Kidney tubule cell (primary cell): Measurements from ENCODE around the gene MACF1.
"Not testable (repeated sequence)": the region's sequence is repeated elsewhere in the genome, so short reads cannot be mapped to it uniquely, and the experiment has no call there.

ENCODE experiments used
- DNase-seq: peaks from one replicate; pipeline ENCODE4 v3.0.0-alpha.2; 2018; ENCODE audit warnings: low spot score

The MACF1 gene

DNA sequence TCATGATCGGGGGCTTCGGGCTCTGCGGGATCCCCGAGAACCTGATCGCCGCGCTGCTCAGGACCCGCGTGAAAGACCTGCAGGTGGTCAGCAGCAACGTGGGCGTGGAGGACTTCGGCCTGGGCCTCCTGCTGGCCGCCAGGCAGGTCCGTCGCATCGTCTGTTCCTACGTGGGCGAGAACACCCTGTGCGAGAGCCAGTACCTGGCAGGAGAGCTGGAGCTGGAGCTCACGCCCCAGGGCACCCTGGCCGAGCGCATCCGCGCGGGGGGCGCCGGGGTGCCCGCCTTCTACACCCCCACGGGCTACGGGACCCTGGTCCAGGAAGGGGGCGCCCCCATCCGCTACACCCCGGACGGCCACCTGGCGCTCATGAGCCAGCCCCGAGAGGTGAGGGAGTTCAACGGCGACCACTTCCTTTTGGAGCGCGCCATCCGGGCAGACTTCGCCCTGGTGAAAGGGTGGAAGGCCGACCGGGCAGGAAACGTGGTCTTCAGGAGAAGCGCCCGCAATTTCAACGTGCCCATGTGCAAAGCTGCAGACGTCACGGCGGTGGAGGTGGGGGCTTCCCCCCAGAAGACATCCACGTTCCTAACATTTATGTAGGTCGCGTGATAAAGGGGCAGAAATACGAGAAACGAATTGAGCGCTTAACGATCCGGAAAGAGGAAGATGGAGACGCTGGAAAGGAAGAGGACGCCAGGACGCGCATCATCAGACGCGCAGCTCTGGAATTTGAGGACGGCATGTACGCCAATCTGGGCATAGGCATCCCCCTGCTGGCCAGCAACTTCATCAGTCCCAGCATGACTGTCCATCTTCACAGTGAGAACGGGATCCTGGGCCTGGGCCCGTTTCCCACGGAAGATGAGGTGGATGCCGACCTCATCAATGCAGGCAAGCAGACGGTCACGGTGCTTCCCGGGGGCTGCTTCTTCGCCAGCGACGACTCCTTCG is 310.9 kb downstream of the MACF1 start:
- peak; percentile 39 for DNase-seq

DNA sequence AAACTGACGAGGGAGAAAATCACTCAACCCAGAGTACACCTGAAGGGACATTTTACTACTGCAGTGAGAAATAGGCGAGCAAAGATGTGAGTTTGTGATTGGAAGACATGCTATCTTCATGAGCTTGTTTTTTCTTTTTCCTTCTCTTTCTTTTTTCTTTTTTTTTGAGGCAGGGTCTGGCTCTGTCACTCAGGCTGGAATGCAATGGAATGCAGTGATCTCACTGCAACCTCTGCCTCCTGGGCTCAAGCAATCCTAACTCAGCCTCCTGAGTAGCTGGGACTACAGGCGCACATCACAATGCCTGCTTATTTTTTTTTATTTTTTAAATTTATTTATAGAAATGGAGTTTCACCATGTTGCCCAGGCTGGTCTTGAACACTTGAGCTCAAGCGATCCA is 312.3 kb downstream of the MACF1 start:
- not testable (repeated sequence) for DNase-seq

- DNase-seq, result not testable (repeated sequence)
Observed at GRCh38 chr1:39517936-39518335, 313.4 kb downstream of the MACF1 start.

DNA sequence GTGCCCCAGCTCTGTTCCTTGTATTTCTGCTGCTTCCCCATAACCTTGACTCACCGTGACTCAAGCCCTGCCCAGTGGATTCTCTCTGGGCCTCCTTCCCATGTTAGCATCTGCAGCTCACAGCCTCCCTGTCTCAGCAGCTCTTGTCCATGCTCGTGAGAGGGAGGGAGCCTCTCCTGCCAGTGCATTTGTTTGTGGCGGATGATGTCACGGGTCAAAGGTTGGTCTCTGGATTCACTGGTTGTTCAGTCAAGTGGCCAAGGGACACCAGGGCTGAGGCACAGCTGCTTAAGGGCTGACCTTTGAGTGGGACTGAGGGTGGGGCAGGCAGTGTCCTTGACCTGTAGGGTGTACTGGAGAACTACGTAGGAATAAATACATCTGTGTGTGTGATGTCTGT is 314.9 kb downstream of the MACF1 start:
- not testable (repeated sequence) for DNase-seq

DNA sequence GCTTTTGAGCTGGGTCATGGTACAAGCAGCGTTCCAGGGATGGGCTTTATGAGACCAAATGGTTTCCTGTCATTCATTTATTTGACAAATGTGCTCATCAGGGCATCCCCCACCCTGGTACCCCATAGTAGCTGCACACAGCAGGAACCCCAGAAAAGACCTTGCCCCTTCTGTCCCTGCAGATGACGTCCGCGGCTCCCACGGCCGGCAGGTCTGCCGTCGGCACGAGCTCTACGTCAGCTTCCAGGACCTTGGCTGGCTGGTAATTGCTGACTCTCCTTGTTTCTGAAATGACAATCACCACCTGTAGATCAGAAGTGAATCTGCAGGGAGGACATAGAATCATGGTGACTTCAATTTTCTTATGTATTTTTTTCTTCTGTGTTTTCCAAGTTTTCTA is 317.7 kb downstream of the MACF1 start:
- DNase-seq, result not testable (repeated sequence)

- no peak for DNase-seq
Observed at GRCh38 chr1:39522661-39523567, 318.4 kb downstream of the MACF1 start.

GRCh38 chr1:39524171-39524570 is 319.7 kb downstream of the MACF1 start:
- DNase-seq, result no peak

- DNase-seq, result no peak
Observed at GRCh38 chr1:39524591-39525365, 320.3 kb downstream of the MACF1 start.

DNA sequence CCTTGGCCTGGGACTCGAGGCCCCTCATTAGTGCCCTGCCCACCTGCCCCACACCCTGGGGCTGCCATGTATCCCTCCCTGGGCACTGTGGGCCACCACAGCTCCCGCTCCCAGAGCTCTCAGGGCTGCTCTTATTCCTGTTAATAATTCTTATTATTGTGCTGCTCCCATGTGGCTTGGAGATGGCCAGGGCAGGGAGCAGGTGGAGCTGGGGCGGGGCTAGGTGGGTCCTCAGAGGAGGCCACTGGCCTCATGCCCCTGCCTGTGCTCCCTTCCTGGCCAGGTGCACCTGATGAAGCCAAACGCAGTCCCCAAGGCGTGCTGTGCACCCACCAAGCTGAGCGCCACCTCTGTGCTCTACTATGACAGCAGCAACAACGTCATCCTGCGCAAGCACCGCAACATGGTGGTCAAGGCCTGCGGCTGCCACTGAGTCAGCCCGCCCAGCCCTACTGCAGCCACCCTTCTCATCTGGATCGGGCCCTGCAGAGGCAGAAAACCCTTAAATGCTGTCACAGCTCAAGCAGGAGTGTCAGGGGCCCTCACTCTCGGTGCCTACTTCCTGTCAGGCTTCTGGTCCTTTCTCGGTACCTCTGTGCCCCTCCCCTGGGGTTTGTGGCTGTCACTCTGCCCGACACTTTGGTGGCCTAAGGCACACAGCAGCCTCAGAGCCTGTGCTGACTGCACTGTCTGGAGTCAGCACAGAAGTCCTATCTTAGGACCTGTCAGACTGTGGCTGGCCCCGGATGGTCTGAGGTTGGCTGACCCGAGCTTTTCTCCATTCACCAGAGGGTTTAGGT is 321.1 kb downstream of the MACF1 start:
- DNase-seq, result no peak

GRCh38 chr1:39526466-39527189 is 322.1 kb downstream of the MACF1 start:
- no peak for DNase-seq

DNA sequence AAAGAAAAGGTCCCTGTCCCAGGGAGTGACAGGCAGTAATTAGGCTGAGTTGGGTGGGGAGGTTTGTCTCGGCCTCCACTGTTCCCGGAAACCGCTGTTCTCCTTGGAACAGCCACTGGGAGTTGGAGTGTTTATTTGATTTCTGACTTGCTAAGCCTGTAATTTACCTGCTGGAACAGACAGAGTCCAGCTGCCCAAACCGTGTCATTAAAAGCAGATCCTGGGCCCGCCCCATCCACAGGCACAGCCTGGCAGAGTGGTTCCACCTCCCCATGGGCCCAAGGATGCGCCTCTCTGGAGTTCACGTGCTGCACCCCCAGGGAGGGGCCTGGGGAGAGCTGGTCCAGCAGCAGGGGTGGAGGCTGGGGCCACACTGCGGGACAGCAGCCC is 322.7 kb downstream of the MACF1 start:
- not testable (repeated sequence) for DNase-seq

DNA sequence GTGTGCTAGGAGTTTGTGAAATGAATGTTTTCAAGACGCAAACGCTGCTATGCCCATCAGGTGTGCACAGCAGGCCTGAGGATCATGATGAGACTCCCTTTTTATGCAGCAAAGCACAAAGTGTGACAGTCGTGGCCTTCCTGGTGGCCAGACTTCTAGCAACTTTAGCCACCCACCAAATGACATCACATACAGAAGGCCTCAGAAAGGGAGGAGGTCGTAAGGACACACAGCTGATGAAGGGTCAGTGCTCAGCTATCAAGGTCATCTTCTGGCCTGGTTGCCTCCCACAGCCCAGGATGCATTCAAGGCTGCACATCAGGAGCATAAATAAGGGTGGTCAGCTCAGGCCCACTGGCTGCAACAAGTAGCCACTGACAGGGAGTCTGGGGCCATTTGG is 323.6 kb downstream of the MACF1 start:
- no peak for DNase-seq

DNA sequence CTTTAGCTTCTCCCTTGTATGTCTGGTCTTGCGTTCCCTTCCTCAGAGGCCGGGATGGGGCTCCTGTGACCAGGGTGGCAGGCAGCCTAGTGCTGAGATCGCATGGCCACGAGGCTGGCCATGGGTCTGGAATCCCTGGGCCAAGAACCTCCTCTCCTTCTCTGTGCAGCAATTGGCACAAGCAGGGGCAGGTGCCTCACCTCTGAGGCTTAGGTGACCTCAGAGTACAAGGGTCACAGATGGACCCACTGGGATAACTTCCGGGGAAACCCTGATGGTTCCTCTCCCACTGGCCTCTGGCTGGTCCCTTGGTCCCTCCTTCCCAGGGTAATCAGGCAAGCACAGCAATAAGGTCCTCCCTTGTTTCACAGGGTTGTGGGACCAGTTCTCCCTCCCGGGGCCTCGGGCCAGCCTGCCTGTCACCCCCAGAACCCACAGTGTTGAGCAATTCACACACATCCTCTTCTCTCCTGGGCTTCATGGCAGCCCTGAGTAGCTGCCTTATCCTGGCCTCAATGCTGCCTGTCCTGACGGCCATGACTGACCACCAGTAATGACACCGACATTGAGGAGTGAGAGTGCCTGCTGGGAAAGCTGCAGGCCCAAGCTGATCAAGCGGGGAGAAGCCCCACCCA is 325.5 kb downstream of the MACF1 start:
- no peak for DNase-seq

- no peak for DNase-seq
Observed at GRCh38 chr1:39531526-39531925, 327.0 kb downstream of the MACF1 start.

- no peak for DNase-seq
Observed at GRCh38 chr1:39533442-39533841, 328.9 kb downstream of the MACF1 start.
